Immature natural killer cell (primary cell): Measurements from ENCODE around the gene DGUOK. TPM values are rescaled to one million over a fixed set of nuclear protein-coding genes. Genes with fewer than 3 reads are reported as not detected.

ENCODE experiments used
- DNase-seq, 3 donors: peaks; one replicate each; pipeline ENCODE4 v3.0.0; 2022; ENCODE audit warnings: mixed read lengths in 1 of 3
- H3K27ac Mint-ChIP-seq, 6 donors: one replicate each; pipeline ENCODE4 v1.8.0; 2020; ENCODE audit warnings: mixed read lengths in 6 of 6, mild to moderate bottlenecking in 5 of 6, inconsistent platforms in 4 of 6, moderate library complexity in 3 of 6
- H3K27me3 Mint-ChIP-seq, 3 donors: one replicate each; pipeline ENCODE4 v1.8.0; 2020 to 2021; ENCODE audit warnings: low read depth in 3 of 3, mild to moderate bottlenecking in 3 of 3, mixed read lengths in 3 of 3, moderate library complexity in 3 of 3, inconsistent platforms in 1 of 3
- H3K36me3 Mint-ChIP-seq, 3 donors: one replicate each; pipeline ENCODE4 v1.8.0; 2020; ENCODE audit warnings: mixed read lengths in 3 of 3, inconsistent platforms in 2 of 3, mild to moderate bottlenecking in 2 of 3
- H3K4me1 Mint-ChIP-seq, 2 donors: one replicate each; pipeline ENCODE4 v1.8.0; 2020; ENCODE audit warnings: inconsistent platforms in 2 of 2, mild to moderate bottlenecking in 2 of 2, mixed read lengths in 2 of 2, moderate library complexity in 1 of 2
- H3K4me3 Mint-ChIP-seq, 5 donors: one replicate each; pipeline ENCODE4 v1.8.0; 2020; ENCODE audit warnings: mild to moderate bottlenecking in 5 of 5, mixed read lengths in 5 of 5, inconsistent platforms in 3 of 5, moderate library complexity in 3 of 5
- H3K9me3 Mint-ChIP-seq, 6 donors: one replicate each; pipeline ENCODE4 v1.8.0; 2020; ENCODE audit warnings: mild to moderate bottlenecking in 6 of 6, mixed read lengths in 6 of 6, inconsistent platforms in 4 of 6, moderate library complexity in 3 of 6
- polyA plus RNA-seq, 3 donors: library from polyadenylated mRNA; unstranded; fragments of 300-500 nt; fragmentation: Illumina TruSeq; gene quantifications; one replicate each; pipeline ENCODE4 v1.2.3, GENCODE V29; 2021

Gene DGUOK
- polyA plus RNA-seq, 3 donors from 2014 or later = 207 to 245 (median 223) TPM

DNA sequence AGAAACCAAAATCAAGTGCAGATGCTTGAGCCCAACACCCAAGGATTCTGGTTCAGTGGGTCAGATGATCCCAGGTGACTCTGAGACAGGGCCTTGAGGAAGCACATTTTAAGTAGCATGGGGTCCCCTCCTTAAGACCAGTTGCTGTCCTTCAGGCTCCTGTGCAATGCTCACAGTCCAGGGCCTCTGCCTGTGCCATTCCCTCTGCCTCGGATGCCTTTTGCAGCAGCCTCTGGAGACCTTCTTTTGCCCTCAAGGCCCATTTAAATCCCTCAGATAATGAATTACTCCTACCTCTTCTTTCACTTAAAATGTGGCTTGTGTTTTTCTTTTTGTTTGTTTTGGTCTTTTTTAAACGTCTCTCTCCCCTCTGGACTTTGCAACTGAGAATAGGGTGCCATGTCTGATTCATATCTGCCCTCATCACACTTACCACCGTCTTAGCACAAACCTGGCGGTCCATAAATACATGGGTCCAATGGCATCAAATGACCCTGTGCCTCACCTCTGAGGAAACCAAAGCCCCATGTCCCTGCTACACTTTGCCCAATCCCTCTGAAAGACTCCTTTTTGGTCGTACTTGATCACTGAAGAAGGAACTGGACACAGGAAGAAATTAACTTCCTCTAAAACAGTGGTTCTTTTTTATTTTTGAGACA is 19.7 kb upstream of the DGUOK start:
- H3K27me3 Mint-ChIP-seq = peaks cover 0 to 5% (median 0%) of the 10 kb centered on the region in 3 donors
- peak overlapping the region in 1 of 6 donors; percentile 14 for H3K27ac Mint-ChIP-seq
- no peak for DNase-seq
- H3K4me1 Mint-ChIP-seq = no peaks in the 10 kb centered on the region
- no peaks in the 10 kb centered on the region for H3K9me3 Mint-ChIP-seq
- H3K4me3 Mint-ChIP-seq = peak overlapping the region in 1 of 5 donors; percentile 24
- no peaks in the 10 kb centered on the region for H3K36me3 Mint-ChIP-seq

DNA sequence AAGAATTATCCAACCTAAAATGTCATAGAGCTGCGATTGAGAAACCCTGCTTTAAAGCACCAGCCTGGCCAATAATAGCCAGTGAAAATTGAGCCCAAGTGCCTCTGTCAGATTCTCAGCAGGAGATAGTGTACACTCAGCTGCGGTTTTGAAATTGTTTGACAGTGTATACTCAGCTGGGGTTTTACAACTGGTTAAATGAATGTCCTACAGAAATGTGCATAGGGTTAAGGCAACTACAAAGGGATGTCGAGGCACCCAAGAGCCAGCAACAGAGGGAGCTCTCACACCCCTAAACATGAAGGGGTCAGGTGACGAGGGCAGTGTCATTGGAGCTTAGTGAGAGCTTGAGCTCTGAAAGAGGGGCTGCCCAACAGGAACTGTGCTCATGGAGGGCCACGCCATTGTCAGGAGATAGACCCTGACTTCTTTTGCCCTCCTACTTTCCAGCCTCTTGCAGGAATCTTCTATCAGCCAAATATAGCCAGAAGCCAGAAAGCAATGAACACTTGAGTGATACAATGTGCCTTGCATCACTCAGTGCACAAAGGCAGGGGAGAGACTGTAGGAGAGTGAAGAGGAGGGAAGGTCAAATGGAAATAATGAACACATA is 18.7 kb upstream of the DGUOK start:
- Mint-ChIP-seq H3K27me3 (peaks cover 0 to 5% (median 0%) of the 10 kb centered on the region in 3 donors), H3K4me3 (no peak overlapping the region), H3K9me3 (no peaks in the 10 kb centered on the region), H3K27ac (peak overlapping the region in 2 of 6 donors; percentile 56 to 60), H3K4me1 (no peaks in the 10 kb centered on the region), H3K36me3 (no peaks in the 10 kb centered on the region)
- DNase-seq = peak; percentile 32 to 53 (median 40)

- H3K4me1 Mint-ChIP-seq = no peaks in the 10 kb centered on the region
- H3K36me3 Mint-ChIP-seq = no peaks in the 10 kb centered on the region
- no peaks in the 10 kb centered on the region for H3K9me3 Mint-ChIP-seq
- H3K27me3 Mint-ChIP-seq = peaks cover 0 to 5% (median 0%) of the 10 kb centered on the region in 3 donors
- no peak overlapping the region for H3K27ac Mint-ChIP-seq
- H3K4me3 Mint-ChIP-seq = no peak overlapping the region
- no peak for DNase-seq
Observed at GRCh38 chr2:73908689-73909652, 17.7 kb upstream of the DGUOK start.

DNA sequence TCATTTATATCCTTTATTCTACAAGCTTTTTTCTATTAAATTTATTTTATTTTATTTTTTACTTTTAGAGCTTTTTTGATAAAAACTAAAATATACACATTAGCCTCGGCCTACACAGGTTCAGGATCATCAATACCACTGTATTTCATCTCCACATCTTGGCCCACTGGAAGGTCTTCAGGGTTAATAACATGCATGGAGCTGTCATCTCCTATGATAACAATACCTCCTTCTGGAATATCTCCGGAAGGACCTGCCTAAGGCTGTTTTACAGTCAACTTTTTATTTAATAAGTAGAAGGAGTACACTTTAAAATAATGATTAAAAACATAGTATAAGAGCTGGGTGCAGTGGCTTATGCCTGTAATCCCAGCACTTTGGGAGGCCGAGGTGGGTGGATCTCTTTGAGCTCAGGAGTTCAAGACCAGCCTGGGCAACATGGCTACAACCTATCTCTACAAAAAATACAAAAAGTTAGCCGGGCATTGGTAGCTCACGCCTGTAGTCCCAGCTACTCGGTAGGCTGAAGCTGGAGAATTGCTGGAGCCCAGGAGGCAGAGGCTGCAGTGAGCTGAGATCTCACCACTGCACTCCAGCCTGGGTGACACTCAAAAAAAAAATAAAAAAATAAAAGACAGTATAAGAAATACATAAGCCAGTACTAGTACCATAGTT is 15.7 kb upstream of the DGUOK start:
- Mint-ChIP-seq H3K4me3 (no peak overlapping the region), H3K36me3 (no peaks in the 10 kb centered on the region), H3K9me3 (no peaks in the 10 kb centered on the region), H3K4me1 (no peaks in the 10 kb centered on the region), H3K27ac (no peak overlapping the region), H3K27me3 (peaks cover 0 to 5% (median 0%) of the 10 kb centered on the region in 3 donors)
- DNase-seq = no peak

GRCh38 chr2:73911548-73912208 is 15.0 kb upstream of the DGUOK start:
- H3K27ac Mint-ChIP-seq = no peak overlapping the region
- peaks cover 0 to 5% (median 0%) of the 10 kb centered on the region in 3 donors for H3K27me3 Mint-ChIP-seq
- H3K9me3 Mint-ChIP-seq = no peaks in the 10 kb centered on the region
- H3K4me1 Mint-ChIP-seq = no peaks in the 10 kb centered on the region
- DNase-seq = no peak
- H3K36me3 Mint-ChIP-seq = no peaks in the 10 kb centered on the region
- H3K4me3 Mint-ChIP-seq = no peak overlapping the region

DNA sequence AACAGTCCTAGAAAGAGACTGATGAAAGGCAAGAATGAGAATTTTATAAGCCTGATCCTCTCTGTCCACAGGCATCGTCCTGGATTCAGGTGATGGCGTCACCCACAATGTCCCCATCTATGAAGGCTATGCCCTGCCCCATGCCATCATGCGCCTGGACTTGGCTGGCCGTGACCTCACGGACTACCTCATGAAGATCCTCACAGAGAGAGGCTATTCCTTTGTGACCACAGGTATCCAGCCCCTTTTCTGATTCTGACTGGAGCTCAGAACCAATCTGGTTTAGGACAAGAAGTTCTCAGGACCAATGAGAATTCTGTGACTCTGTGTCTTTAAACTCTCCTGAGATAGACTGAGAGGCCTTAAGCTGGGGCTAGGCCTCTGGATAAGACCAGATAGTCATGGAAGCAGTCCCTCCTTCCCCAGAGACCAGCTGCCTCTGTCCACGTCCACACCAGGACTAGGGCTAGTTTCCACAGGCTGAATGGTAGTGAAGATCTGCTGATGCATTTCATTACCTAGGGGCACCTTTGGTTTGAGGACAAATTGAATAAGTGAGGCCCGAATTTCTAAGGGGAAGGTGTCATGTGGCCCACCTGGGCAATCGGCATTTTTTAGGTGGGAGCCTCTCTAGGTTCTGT is 13.1 kb upstream of the DGUOK start:
- Mint-ChIP-seq H3K36me3 (no peaks in the 10 kb centered on the region), H3K27ac (no peak overlapping the region), H3K4me1 (no peaks in the 10 kb centered on the region), H3K9me3 (no peaks in the 10 kb centered on the region), H3K4me3 (no peak overlapping the region), H3K27me3 (no peaks in the 10 kb centered on the region)
- no peak for DNase-seq

DNA sequence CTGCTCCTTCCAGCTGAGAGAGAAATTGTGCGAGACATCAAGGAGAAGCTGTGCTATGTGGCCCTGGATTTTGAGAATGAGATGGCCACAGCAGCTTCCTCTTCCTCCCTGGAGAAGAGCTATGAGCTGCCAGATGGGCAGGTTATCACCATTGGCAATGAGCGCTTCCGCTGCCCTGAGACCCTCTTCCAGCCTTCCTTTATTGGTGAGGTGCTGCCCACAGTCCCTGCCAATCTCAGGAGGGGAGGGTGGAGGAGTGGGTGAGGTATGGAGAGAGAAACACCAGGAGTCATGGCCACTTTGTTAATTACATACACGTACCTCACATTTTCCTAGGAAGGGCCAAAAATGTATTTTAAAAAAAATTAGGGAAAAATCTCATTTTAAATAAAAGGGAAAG is 12.0 kb upstream of the DGUOK start:
- Mint-ChIP-seq H3K36me3 (no peaks in the 10 kb centered on the region), H3K4me1 (no peaks in the 10 kb centered on the region)
- no peak for DNase-seq

GRCh38 chr2:73915437-73915993 is 11.2 kb upstream of the DGUOK start:
- no peaks in the 10 kb centered on the region for H3K36me3 Mint-ChIP-seq
- no peaks in the 10 kb centered on the region for H3K4me1 Mint-ChIP-seq
- no peak overlapping the region for H3K4me3 Mint-ChIP-seq
- no peaks in the 10 kb centered on the region for H3K27me3 Mint-ChIP-seq
- no peak for DNase-seq
- no peak overlapping the region for H3K27ac Mint-ChIP-seq
- H3K9me3 Mint-ChIP-seq = no peaks in the 10 kb centered on the region

More for the DNA sequence above, 12.0 kb upstream of the DGUOK start:
- H3K9me3 Mint-ChIP-seq = no peaks in the 10 kb centered on the region
- no peak overlapping the region for H3K4me3 Mint-ChIP-seq
- no peaks in the 10 kb centered on the region for H3K27me3 Mint-ChIP-seq
- H3K27ac Mint-ChIP-seq = no peak overlapping the region

DNA sequence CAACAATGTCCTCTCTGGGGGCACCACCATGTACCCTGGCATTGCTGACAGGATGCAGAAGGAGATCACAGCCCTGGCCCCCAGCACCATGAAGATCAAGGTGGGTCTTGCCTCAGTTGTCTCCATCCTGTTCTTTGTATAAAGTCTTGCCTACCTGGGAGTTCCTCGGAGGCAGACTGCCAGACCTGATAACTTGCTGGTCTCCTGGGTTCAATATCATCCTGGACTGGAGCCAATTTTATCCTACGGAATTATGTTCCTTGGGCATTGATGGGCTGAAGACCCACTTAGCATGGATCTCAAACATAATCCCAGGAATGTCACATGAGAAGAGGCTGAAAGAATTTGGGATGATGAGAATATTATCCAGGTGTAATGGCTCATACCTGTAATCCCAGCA is 10.0 kb upstream of the DGUOK start:
- no peaks in the 10 kb centered on the region for H3K4me1 Mint-ChIP-seq
- no peak overlapping the region for H3K4me3 Mint-ChIP-seq
- H3K9me3 Mint-ChIP-seq = no peaks in the 10 kb centered on the region
- no peak for DNase-seq
- peaks cover 0 to 2% (median 0%) of the 10 kb centered on the region in 3 donors for H3K27me3 Mint-ChIP-seq
- no peaks in the 10 kb centered on the region for H3K36me3 Mint-ChIP-seq
- no peak overlapping the region for H3K27ac Mint-ChIP-seq

- no peak overlapping the region for H3K4me3 Mint-ChIP-seq
- H3K27me3 Mint-ChIP-seq = peaks cover 0 to 2% (median 0%) of the 10 kb centered on the region in 3 donors
- DNase-seq = no peak
- no peaks in the 10 kb centered on the region for H3K36me3 Mint-ChIP-seq
- H3K4me1 Mint-ChIP-seq = no peaks in the 10 kb centered on the region
- no peak overlapping the region for H3K27ac Mint-ChIP-seq
- no peaks in the 10 kb centered on the region for H3K9me3 Mint-ChIP-seq
Observed at GRCh38 chr2:73917296-73917695, 9.4 kb upstream of the DGUOK start.

GRCh38 chr2:73917696-73918207 is 8.9 kb upstream of the DGUOK start:
- no peak overlapping the region for H3K27ac Mint-ChIP-seq
- H3K27me3 Mint-ChIP-seq = peaks cover 0 to 2% (median 0%) of the 10 kb centered on the region in 3 donors
- no peaks in the 10 kb centered on the region for H3K36me3 Mint-ChIP-seq
- H3K4me3 Mint-ChIP-seq = no peak overlapping the region
- no peak for DNase-seq
- H3K9me3 Mint-ChIP-seq = no peaks in the 10 kb centered on the region
- H3K4me1 Mint-ChIP-seq = no peaks in the 10 kb centered on the region

DNA sequence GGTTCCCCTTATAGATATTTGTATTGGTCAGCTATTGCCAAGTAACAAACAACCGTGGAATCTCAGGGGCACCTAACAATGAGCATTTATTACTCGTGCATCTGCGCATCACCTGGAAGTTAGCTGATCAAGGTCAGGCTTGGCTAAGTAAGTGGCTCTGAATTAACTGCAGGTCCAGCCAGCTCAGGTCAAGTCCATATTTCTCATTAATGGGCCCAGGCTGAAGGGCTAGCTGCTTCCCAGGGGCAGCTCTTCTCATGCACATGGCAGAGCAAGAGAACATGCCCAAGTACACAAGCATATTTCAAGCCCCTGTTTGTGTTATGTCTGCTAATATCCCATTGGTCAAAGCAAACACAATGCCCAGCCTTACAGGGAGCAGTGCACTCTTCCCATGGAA is 7.8 kb upstream of the DGUOK start:
- H3K27ac Mint-ChIP-seq = no peak overlapping the region
- H3K4me3 Mint-ChIP-seq = no peak overlapping the region
- H3K9me3 Mint-ChIP-seq = no peaks in the 10 kb centered on the region
- H3K27me3 Mint-ChIP-seq = peaks cover 0 to 2% (median 2%) of the 10 kb centered on the region in 3 donors
- H3K4me1 Mint-ChIP-seq = no peaks in the 10 kb centered on the region
- DNase-seq = no peak
- H3K36me3 Mint-ChIP-seq = no peaks in the 10 kb centered on the region
